Immature natural killer cell (primary cell): ENCODE measurements around the gene EPHA2. TPM values are rescaled to one million over a fixed set of nuclear protein-coding genes. Genes with fewer than 3 reads are reported as not detected.
A peak's percentile ranks its signal among the peaks of the same experiment; 100 is the strongest.
"Not testable (repeated sequence)": the region's sequence is repeated elsewhere in the genome, so short reads cannot be mapped to it uniquely, and the experiment has no call there.

ENCODE experiments used
- DNase-seq, 3 donors: peaks; one replicate each; pipeline ENCODE4 v3.0.0; 2022; ENCODE audit warnings: mixed read lengths in 1 of 3
- H3K27ac Mint-ChIP-seq, 6 donors: one replicate each; pipeline ENCODE4 v1.8.0; 2020; ENCODE audit warnings: mixed read lengths in 6 of 6, mild to moderate bottlenecking in 5 of 6, inconsistent platforms in 4 of 6, moderate library complexity in 3 of 6
- H3K27me3 Mint-ChIP-seq, 3 donors: one replicate each; pipeline ENCODE4 v1.8.0; 2020 to 2021; ENCODE audit warnings: low read depth in 3 of 3, mild to moderate bottlenecking in 3 of 3, mixed read lengths in 3 of 3, moderate library complexity in 3 of 3, inconsistent platforms in 1 of 3
- H3K36me3 Mint-ChIP-seq, 3 donors: one replicate each; pipeline ENCODE4 v1.8.0; 2020; ENCODE audit warnings: mixed read lengths in 3 of 3, inconsistent platforms in 2 of 3, mild to moderate bottlenecking in 2 of 3
- H3K4me1 Mint-ChIP-seq, 2 donors: one replicate each; pipeline ENCODE4 v1.8.0; 2020; ENCODE audit warnings: inconsistent platforms in 2 of 2, mild to moderate bottlenecking in 2 of 2, mixed read lengths in 2 of 2, moderate library complexity in 1 of 2
- H3K4me3 Mint-ChIP-seq, 5 donors: one replicate each; pipeline ENCODE4 v1.8.0; 2020; ENCODE audit warnings: mild to moderate bottlenecking in 5 of 5, mixed read lengths in 5 of 5, inconsistent platforms in 3 of 5, moderate library complexity in 3 of 5
- H3K9me3 Mint-ChIP-seq, 6 donors: one replicate each; pipeline ENCODE4 v1.8.0; 2020; ENCODE audit warnings: mild to moderate bottlenecking in 6 of 6, mixed read lengths in 6 of 6, inconsistent platforms in 4 of 6, moderate library complexity in 3 of 6
- polyA plus RNA-seq, 3 donors: library from polyadenylated mRNA; unstranded; fragments of 300-500 nt; fragmentation: Illumina TruSeq; gene quantifications; one replicate each; pipeline ENCODE4 v1.2.3, GENCODE V29; 2021

EPHA2 gene
- polyA plus RNA-seq, 3 donors from 2014 or later = not detected

- H3K4me1 Mint-ChIP-seq = peaks cover 15% of the 10 kb centered on the region in 2 donors
- peaks cover 10 to 32% (median 26%) of the 10 kb centered on the region in 3 donors for H3K27me3 Mint-ChIP-seq
- peak in 2 of 3 donors; percentile 25 to 33 for DNase-seq
- H3K36me3 Mint-ChIP-seq = no peaks in the 10 kb centered on the region
- no peaks in the 10 kb centered on the region for H3K9me3 Mint-ChIP-seq
- peak overlapping the region in 5 of 6 donors; percentile 37 to 86 (median 77) for H3K27ac Mint-ChIP-seq
- H3K4me3 Mint-ChIP-seq = peak overlapping the region; percentile 46 to 84 (median 76)
Measured at GRCh38 chr1:16168622-16169360, 12.9 kb upstream of the EPHA2 start.

- Mint-ChIP-seq H3K27me3 (peaks cover 10 to 32% (median 26%) of the 10 kb centered on the region in 3 donors), H3K4me1 (peaks cover 15 to 17% of the 10 kb centered on the region in 2 donors)
- not testable (repeated sequence) for DNase-seq
Measured at GRCh38 chr1:16168144-16168495, 12.3 kb upstream of the EPHA2 start.

DNA sequence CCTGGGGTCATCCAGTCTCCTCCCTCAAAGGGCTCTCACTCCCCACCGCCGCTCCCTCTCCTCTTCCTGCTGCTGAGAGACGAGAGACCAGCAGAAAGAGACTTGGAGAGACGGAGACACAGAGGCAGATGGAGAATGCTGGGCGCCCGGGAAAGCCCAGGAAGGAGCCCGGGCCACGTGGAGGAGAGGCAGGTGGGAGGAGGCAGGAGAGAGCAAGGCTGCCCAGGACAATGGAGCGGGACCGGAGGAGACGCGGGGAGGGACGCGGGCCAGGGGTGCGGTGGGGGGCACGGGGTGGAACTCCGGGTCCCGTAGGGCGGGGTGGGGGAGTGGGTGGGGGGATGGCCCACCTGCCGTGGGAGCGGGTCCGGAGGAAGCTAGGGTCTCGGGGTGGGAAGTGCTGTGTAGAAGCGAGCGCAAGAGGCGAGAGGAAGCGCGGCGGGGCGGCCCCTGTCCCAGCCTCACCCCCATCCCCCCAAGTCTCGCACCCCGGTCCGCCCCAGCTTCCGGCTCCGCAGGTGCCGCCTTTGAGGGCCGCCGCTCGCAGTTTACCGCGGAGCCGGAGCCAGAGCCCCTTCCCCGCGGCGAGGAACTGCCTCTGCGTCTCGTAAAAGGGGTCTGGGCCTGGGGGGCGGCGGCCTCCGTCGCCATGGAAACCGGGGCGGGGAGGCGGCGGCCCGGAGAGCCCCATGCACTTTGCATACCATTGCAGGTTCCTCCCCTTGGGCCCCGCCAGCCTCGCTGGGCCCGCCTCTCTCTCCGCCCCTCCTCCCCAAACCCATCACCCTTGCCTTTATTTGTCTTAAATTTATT lies 11.7 kb upstream of the EPHA2 start:
- DNase-seq = peak; percentile 66 to 72 (median 68)
- Mint-ChIP-seq H3K4me3 (peak overlapping the region in 4 of 5 donors; percentile 29 to 84 (median 53)), H3K27me3 (peaks cover 10 to 32% (median 24%) of the 10 kb centered on the region in 3 donors), H3K9me3 (no peaks in the 10 kb centered on the region), H3K27ac (peak overlapping the region in 2 of 6 donors; percentile 16 to 30), H3K36me3 (no peaks in the 10 kb centered on the region), H3K4me1 (peaks cover 20 to 22% of the 10 kb centered on the region in 2 donors)

More at GRCh38 chr1:16168144-16168495, 12.3 kb upstream of the EPHA2 start:
- peak overlapping the region in 2 of 6 donors; percentile 77 to 82 for H3K27ac Mint-ChIP-seq
- not testable (repeated sequence) for H3K36me3 Mint-ChIP-seq, H3K9me3 Mint-ChIP-seq
- peak overlapping the region; percentile 46 to 84 (median 76) for H3K4me3 Mint-ChIP-seq

DNA sequence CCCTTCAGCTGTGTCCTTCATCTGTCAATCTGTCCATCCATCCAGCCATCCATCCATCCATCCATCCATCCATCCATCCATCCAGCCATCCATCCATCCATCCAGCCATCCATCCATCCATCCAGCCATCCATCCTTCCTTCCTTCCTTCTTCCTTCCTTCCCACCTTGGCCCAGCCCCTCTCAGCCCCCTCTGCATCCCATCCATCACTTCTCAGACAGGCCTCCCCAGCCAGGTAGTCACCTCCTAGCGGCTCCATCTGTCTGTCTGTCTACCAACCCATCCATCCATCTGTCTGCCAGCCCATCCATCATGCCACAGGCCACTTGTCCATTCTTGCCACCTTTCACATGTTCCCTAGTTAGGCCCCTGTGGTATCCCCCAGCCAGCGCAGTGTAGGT lies 10.2 kb upstream of the EPHA2 start:
- Mint-ChIP-seq H3K27me3 (peaks cover 10 to 35% (median 23%) of the 10 kb centered on the region in 3 donors), H3K9me3 (no peaks in the 10 kb centered on the region), H3K4me3 (peak overlapping the region in 2 of 5 donors; percentile 32 to 46), H3K27ac (peak overlapping the region in 5 of 6 donors; percentile 41 to 70 (median 51)), H3K36me3 (no peaks in the 10 kb centered on the region), H3K4me1 (peaks cover 26 to 28% of the 10 kb centered on the region in 2 donors)
- no peak for DNase-seq

GRCh38 chr1:16165548-16165947 lies 9.7 kb upstream of the EPHA2 start:
- H3K9me3 Mint-ChIP-seq = no peaks in the 10 kb centered on the region
- peak overlapping the region in 4 of 6 donors; percentile 49 to 59 (median 54) for H3K27ac Mint-ChIP-seq
- H3K27me3 Mint-ChIP-seq = peaks cover 10 to 30% (median 19%) of the 10 kb centered on the region in 3 donors
- H3K4me1 Mint-ChIP-seq = peaks cover 26 to 28% of the 10 kb centered on the region in 2 donors
- no peaks in the 10 kb centered on the region for H3K36me3 Mint-ChIP-seq
- no peak overlapping the region for H3K4me3 Mint-ChIP-seq
- DNase-seq = no peak

GRCh38 chr1:16165073-16165364 lies 9.2 kb upstream of the EPHA2 start:
- no peak for DNase-seq
- Mint-ChIP-seq H3K4me1 (peaks cover 26 to 28% of the 10 kb centered on the region in 2 donors), H3K27me3 (peaks cover 11 to 25% (median 19%) of the 10 kb centered on the region in 3 donors), H3K27ac (peak overlapping the region in 1 of 6 donors; percentile 51), H3K36me3 (no peaks in the 10 kb centered on the region), H3K9me3 (no peaks in the 10 kb centered on the region), H3K4me3 (no peak overlapping the region)

- Mint-ChIP-seq H3K9me3 (no peaks in the 10 kb centered on the region), H3K27me3 (peaks cover 12 to 25% (median 16%) of the 10 kb centered on the region in 3 donors), H3K4me3 (no peak overlapping the region), H3K4me1 (peaks cover 25 to 28% of the 10 kb centered on the region in 2 donors), H3K27ac (peak overlapping the region in 1 of 6 donors; percentile 51), H3K36me3 (no peaks in the 10 kb centered on the region)
- DNase-seq = no peak
Measured at GRCh38 chr1:16164213-16165072, 8.6 kb upstream of the EPHA2 start.

- Mint-ChIP-seq H3K4me3 (peak overlapping the region in 1 of 5 donors; percentile 38), H3K4me1 (peaks cover 18 to 21% of the 10 kb centered on the region in 2 donors), H3K27me3 (peaks cover 11 to 20% (median 14%) of the 10 kb centered on the region in 3 donors)
- DNase-seq, H3K36me3 Mint-ChIP-seq, H3K9me3 Mint-ChIP-seq, H3K27ac Mint-ChIP-seq: not testable (repeated sequence)
Measured at GRCh38 chr1:16163608-16164212, 7.8 kb upstream of the EPHA2 start.

DNA sequence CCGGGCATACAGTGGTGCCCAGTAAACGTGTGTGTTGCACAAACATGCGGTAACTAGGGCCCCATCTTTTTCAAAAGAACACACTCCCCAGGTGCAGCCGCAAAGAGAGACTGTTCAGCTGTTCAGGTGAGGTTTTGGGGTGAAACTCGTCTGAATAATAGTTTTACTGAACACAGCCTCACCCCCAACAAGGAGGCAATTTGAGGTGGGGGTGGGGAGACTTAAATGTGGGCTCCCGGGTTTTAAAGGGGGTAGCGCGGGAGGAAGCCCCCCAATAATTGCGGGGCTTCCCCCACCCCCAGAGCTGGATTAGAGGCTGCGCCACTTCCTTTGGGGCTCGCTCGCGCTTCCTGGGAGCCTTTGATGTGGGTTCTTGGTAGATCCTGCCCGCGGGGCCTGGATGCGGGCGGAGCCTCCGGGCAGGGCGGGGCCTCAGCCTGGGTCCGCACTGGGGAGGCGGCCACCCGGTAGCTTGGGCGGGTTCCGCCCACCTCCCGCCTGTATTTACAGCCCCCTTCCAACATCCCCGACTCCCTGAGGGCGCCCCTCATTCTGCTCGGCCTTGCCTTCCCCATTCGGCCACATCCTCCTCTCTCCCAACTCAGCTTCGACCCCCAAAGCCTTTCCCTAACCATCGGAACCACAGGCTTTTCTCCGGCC lies 6.4 kb upstream of the EPHA2 start:
- Mint-ChIP-seq H3K4me3 (peak overlapping the region in 2 of 5 donors; percentile 21 to 73), H3K27ac (peak overlapping the region in 1 of 6 donors; percentile 45), H3K27me3 (peaks cover 6 to 18% (median 9%) of the 10 kb centered on the region in 3 donors), H3K4me1 (peaks cover 21 to 25% of the 10 kb centered on the region in 2 donors), H3K9me3 (no peaks in the 10 kb centered on the region), H3K36me3 (no peaks in the 10 kb centered on the region)
- DNase-seq = peak in 2 of 3 donors; percentile 24 to 31

DNA sequence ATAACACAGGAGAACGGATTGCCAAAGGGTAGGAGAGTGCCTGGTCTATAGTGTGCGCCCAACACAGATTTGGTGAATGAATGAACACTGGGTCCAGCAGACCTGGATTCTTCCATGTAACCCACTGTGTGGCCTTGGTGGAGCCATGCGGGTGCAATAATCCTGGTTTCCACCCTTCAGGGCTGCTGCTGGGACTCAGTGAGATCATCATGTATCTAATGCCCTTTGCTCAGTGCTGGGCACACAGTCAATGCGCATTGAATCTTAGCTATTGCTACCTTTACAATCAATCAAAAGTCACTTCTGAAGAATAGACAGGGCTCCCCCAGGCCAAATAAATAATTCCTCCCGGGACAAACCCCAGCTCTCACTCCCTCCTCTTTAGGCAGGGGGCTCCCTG lies 5.8 kb upstream of the EPHA2 start:
- no peak overlapping the region for H3K4me3 Mint-ChIP-seq
- H3K36me3 Mint-ChIP-seq = no peaks in the 10 kb centered on the region
- no peak for DNase-seq
- no peak overlapping the region for H3K27ac Mint-ChIP-seq
- H3K27me3 Mint-ChIP-seq = peaks cover 6 to 18% (median 9%) of the 10 kb centered on the region in 3 donors
- peaks cover 26 to 30% of the 10 kb centered on the region in 2 donors for H3K4me1 Mint-ChIP-seq
- H3K9me3 Mint-ChIP-seq = no peaks in the 10 kb centered on the region

DNA sequence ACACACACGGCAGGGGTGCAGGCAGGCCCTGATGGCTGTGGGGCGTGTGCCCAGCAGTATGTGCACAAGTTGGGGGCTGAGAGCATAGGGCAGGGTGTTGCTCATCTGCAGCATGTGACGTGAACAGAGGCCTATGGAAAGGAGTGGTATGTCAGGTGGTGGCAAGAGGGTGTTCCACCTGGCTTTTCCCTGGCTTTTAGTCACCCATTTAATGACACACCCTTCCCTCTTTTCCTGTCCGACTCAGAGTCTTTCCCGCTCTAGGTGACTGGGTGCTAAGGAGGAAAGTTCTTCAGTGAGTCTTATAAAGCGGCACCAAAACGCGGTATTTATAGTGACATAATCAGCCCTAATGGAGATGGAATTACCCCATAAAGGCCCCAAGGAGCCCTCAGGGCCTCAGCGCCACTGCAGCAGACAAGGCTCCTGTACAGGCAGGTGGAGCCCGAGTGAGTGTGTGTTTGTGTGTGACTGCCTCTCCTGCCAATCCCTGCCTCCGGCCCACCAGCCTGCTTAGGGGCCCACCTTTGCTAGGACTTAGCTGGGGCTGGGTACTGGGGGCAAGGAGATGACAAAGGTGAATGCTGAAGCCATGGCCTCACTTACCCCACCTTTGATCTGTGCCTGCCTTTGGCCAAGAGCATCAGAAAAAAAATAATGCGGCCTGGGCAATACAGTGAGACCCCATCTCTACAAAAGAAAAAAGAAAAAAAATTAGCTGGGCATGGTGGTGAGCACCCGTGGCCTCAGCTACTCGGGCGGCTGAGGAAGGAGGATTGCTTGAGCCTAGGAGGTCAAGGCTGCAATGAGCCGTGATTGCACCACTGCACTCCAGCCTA lies 3.3 kb upstream of the EPHA2 start:
- H3K4me3 Mint-ChIP-seq = no peak overlapping the region
- no peak for DNase-seq
- H3K36me3 Mint-ChIP-seq = no peaks in the 10 kb centered on the region
- H3K27ac Mint-ChIP-seq = no peak overlapping the region
- H3K27me3 Mint-ChIP-seq = peaks cover 6 to 11% (median 10%) of the 10 kb centered on the region in 3 donors
- peaks cover 35 to 38% of the 10 kb centered on the region in 2 donors for H3K4me1 Mint-ChIP-seq
- H3K9me3 Mint-ChIP-seq = no peaks in the 10 kb centered on the region

- Mint-ChIP-seq H3K4me1 (peaks cover 35 to 40% of the 10 kb centered on the region in 2 donors), H3K9me3 (no peaks in the 10 kb centered on the region), H3K27me3 (peaks cover 11 to 12% (median 11%) of the 10 kb centered on the region in 3 donors), H3K36me3 (no peaks in the 10 kb centered on the region), H3K27ac (peak overlapping the region in 1 of 6 donors; percentile 31), H3K4me3 (peak overlapping the region in 1 of 5 donors; percentile 0)
- DNase-seq = peak; percentile 40 to 57 (median 49)
Measured at GRCh38 chr1:16158025-16158424, 2.2 kb upstream of the EPHA2 start.
